Measurements from ENCODE around the gene BBS9. TPM values are rescaled to one million over a fixed set of nuclear protein-coding genes. Genes with fewer than 3 reads are reported as not detected.

Gene BBS9
- total RNA-seq, 1 experiment from 2014 or later = 5.7 TPM

DNA sequence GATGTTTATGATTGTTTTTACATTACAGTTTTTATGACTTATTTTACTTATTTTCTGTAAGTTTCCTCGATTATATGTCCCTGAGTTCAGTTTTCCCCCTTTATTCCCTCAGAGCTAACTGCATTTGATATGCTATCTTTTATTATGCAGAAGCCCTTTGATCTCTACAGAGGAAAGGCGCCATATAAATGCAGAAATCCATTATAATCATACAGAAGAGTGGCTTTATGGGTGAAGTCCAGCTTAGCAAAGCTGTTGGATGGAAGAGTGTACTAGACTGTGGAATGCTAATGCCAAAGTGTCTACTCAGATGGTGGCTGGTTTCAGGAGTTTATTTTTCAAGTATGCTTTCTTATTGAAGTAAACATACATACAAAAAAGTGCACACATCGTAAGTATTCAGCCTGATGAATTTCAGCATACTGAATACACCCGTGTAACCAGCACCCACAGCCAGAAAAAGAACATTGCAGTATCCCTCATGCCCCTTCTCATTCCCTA lies 517.6 kb downstream of the BBS9 start:
- Histone ChIP-seq H3K9me3 (ENCODE audit: low read length) (no peaks in the 10 kb centered on the region), H3K4me3 (ENCODE audit: low read length) (no peak overlapping the region), H3K4me2 (ENCODE audit: low read length) (no peak overlapping the region), H3F3A (ENCODE audit: low read length, unreplicated experiment) (no peaks in the 10 kb centered on the region), H3K9me2 (replicated peaks; ENCODE audit: low read length) (no peaks in the 10 kb centered on the region), H4K20me1 (ENCODE audit: low read length) (no peaks in the 10 kb centered on the region), H3K27me3 (ENCODE audit: low read length) (no peaks in the 10 kb centered on the region), H3K79me2 (ENCODE audit: low read length) (no peaks in the 10 kb centered on the region), H3K36me3 (ENCODE audit: low read depth, low read length) (no peaks in the 10 kb centered on the region), H2AFZ (ENCODE audit: low read length) (no peak overlapping the region), H3K4me1 (ENCODE audit: insufficient read depth, low read length) (0 out of 2 replicates have a peak, but pooled peaks cover 3% of the 10 kb centered on the region), H3K27ac (ENCODE audit: low read length) (no peak overlapping the region), H3K9ac (ENCODE audit: low read length) (no peak overlapping the region)
- no peak for DNase-seq
- no TSS peak for BruUV-seq (replicated peaks)
- TF ChIP-seq EZH2 (IDR thresholded peaks at IDR 0.05; ENCODE audit: low read length, unreplicated experiment) (no peak), EZH2phosphoT487 (IDR thresholded peaks at IDR 0.05; ENCODE audit: borderline replicate concordance, low read length) (no peak)
- TF ChIP-seq, protein P1, sequence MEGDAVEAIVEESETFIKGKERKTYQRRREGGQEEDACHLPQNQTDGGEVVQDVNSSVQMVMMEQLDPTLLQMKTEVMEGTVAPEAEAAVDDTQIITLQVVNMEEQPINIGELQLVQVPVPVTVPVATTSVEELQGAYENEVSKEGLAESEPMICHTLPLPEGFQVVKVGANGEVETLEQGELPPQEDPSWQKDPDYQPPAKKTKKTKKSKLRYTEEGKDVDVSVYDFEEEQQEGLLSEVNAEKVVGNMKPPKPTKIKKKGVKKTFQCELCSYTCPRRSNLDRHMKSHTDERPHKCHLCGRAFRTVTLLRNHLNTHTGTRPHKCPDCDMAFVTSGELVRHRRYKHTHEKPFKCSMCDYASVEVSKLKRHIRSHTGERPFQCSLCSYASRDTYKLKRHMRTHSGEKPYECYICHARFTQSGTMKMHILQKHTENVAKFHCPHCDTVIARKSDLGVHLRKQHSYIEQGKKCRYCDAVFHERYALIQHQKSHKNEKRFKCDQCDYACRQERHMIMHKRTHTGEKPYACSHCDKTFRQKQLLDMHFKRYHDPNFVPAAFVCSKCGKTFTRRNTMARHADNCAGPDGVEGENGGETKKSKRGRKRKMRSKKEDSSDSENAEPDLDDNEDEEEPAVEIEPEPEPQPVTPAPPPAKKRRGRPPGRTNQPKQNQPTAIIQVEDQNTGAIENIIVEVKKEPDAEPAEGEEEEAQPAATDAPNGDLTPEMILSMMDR (conservative IDR thresholded peaks at IDR 0.05; ENCODE audit: low read depth, low read length) = no peak
- ChIA-PET POLR2A (ENCODE audit: unreplicated experiment) (no interaction called here), CTCF (no interaction called here)
- intact Hi-C loops (cut with micrococcal nuclease) = no loop called here
- no peak for ATAC-seq

DNA sequence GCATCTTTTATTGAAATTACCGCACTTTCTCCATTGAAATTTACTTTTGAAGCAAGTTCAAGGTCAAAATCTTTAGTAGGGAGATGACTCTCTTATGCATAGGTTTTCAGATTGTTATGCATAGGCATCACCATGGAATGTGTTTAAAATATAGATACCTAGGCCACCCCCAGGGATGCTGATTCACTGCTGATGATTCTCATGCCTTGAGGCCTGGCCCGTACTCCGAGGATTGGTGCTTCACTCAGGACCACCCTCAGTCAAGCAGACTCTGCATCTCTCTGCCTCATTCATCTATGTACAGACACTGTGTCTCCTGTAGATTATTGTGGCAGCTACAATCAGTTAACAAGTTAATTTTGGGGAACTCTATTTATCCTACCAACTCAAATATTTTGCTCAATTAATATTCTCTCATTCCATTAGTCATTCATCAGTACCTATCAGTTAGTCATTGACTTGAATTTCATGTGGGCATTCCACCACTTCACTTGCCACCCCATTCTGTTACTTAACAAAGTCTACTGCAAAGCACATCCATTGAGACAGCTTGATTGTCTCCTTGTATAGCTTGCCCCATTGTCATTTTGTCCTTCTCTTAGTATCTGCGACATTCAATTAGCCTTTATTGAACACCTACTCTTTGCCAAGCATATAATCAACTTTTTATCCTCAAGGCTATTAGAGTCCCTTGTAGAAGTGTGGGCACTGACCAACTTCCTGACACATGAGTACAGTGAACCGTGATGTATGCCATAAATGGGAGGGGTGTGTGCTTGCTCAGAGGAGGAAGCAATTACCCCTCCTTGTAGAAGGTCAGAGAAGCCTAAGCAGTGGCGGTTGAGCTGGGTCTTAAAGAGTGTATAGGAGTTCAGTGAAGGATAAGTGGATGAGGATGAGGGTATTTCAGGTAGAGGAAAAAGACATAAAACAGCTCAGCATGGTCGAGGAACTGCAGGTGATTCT lies 520.4 kb downstream of the BBS9 start:
- Histone ChIP-seq H3K4me2 (ENCODE audit: low read length) (no peak overlapping the region), H3K9ac (ENCODE audit: low read length) (no peak overlapping the region), H3K4me1 (ENCODE audit: insufficient read depth, low read length) (no peaks in the 10 kb centered on the region), H3K27me3 (ENCODE audit: low read length) (no peaks in the 10 kb centered on the region), H2AFZ (ENCODE audit: low read length) (no peak overlapping the region), H3K79me2 (ENCODE audit: low read length) (no peaks in the 10 kb centered on the region), H3K27ac (ENCODE audit: low read length) (no peak overlapping the region), H3F3A (ENCODE audit: low read length, unreplicated experiment) (no peaks in the 10 kb centered on the region), H3K9me3 (ENCODE audit: low read length) (no peaks in the 10 kb centered on the region), H3K36me3 (ENCODE audit: low read depth, low read length) (no peaks in the 10 kb centered on the region), H4K20me1 (ENCODE audit: low read length) (no peaks in the 10 kb centered on the region), H3K4me3 (ENCODE audit: low read length) (no peak overlapping the region), H3K9me2 (replicated peaks; ENCODE audit: low read length) (no peaks in the 10 kb centered on the region)
- CTCF ChIA-PET = no interaction called here
- ATAC-seq (no peak), DNase-seq (no peak)
- intact Hi-C loops (cut with micrococcal nuclease) = no loop called here
- no TSS peak for BruUV-seq (replicated peaks)
- no peak for TF ChIP-seq EZH2 (IDR thresholded peaks at IDR 0.05; ENCODE audit: low read length, unreplicated experiment)
- TF ChIP-seq, protein P1 (conservative IDR thresholded peaks at IDR 0.05; ENCODE audit: low read depth, low read length) = no peak
- no peak for TF ChIP-seq EZH2phosphoT487 (IDR thresholded peaks at IDR 0.05; ENCODE audit: borderline replicate concordance, low read length)
- POLR2A ChIA-PET (ENCODE audit: unreplicated experiment) = no interaction called here

DNA sequence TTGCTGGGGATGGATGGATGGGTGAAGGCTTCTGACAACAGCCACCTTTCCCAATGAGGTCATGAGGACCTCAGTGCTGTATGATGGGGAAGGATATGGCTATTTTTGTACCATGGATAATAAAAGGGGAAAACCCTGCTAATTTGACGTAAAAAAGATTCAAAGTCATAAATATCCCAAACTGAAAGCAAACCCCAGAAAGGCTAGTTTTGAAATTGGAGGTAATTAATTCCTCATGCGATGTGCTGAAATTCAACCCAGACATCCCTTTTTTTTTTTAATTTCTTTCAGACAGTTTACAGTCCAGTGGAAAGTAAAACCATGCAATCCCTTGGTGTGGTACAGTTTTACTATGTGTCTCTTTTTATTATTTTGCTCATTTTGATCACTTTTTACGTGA lies 521.5 kb downstream of the BBS9 start:
- H3K79me2 ChIP-seq (ENCODE audit: low read length) = no peaks in the 10 kb centered on the region
- H4K20me1 ChIP-seq (ENCODE audit: low read length) = no peaks in the 10 kb centered on the region
- ChIA-PET POLR2A (ENCODE audit: unreplicated experiment) (no interaction called here), CTCF (no interaction called here)
- no peak overlapping the region for H2AFZ ChIP-seq (ENCODE audit: low read length)
- H3K9ac ChIP-seq (ENCODE audit: low read length) = no peak overlapping the region
- BruUV-seq (replicated peaks) = no TSS peak
- no peaks in the 10 kb centered on the region for H3K4me1 ChIP-seq (ENCODE audit: insufficient read depth, low read length)
- intact Hi-C loops (cut with micrococcal nuclease) = no loop called here
- DNase-seq (no peak), ATAC-seq (no peak)
- H3F3A ChIP-seq (ENCODE audit: low read length, unreplicated experiment) = no peaks in the 10 kb centered on the region
- H3K27ac ChIP-seq (ENCODE audit: low read length) = no peak overlapping the region
- H3K9me3 ChIP-seq (ENCODE audit: low read length) = no peaks in the 10 kb centered on the region
- H3K27me3 ChIP-seq (ENCODE audit: low read length) = no peaks in the 10 kb centered on the region
- no peak overlapping the region for H3K4me3 ChIP-seq (ENCODE audit: low read length)
- no peak overlapping the region for H3K4me2 ChIP-seq (ENCODE audit: low read length)
- TF ChIP-seq, protein P1 (conservative IDR thresholded peaks at IDR 0.05; ENCODE audit: low read depth, low read length) = no peak
- no peak for TF ChIP-seq EZH2phosphoT487 (IDR thresholded peaks at IDR 0.05; ENCODE audit: borderline replicate concordance, low read length)
- TF ChIP-seq EZH2 (IDR thresholded peaks at IDR 0.05; ENCODE audit: low read length, unreplicated experiment) = no peak
- H3K9me2 ChIP-seq (replicated peaks; ENCODE audit: low read length) = no peaks in the 10 kb centered on the region
- no peaks in the 10 kb centered on the region for H3K36me3 ChIP-seq (ENCODE audit: low read depth, low read length)
